GM21381 (cell line): ENCODE results near the gene NEB.
"Not testable (repeated sequence)": the region's sequence is repeated elsewhere in the genome, so short reads cannot be mapped to it uniquely, and the experiment has no call there.

Experiments used
- ATAC-seq: cut with Tn5 transposase; IDR thresholded peaks from one replicate; pipeline ENCODE4 v1.9.1; 2021; ENCODE audit warnings: mild to moderate bottlenecking, moderate library complexity; ENCODE audit not compliant: unreplicated experiment

NEB gene

DNA sequence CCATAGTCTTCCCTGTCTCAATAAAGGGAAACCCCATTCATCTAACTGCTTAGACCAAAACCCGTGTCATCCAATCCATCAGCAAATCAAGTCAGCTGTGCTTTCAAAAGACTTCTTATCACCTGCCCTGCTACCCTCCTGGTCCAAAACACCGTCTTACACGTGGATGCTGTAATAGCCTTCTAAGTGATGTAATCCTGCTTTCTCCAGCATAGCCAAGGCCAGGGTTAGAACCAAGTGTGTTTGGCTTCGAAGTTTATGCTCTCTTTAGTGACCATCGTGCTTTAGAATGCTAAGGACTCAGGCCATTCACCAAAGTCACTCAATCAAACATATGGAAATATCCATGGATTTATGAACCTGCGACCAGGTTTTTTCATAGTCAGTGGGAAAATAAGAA, 25.5 kb downstream of the NEB start:
- ATAC-seq, result no peak

DNA sequence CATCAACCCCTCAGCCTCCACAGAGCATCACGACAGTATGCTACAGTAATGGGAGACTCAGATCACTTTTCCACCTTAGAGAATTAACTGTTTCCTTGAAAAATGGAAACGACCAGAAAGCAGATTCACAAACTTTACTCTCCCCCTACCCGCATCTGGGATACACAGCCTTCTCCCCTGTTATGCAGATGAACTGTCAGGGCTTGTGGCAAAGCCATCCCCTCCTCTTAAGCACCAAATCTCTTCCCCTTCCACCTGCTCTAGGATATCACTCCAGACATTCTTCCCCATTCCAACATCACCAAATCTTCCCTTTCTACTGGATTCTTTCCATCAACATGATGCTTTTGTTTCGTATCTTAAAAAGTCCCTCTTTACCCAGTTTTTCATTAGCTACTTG, 26.4 kb downstream of the NEB start:
- no peak for ATAC-seq

DNA sequence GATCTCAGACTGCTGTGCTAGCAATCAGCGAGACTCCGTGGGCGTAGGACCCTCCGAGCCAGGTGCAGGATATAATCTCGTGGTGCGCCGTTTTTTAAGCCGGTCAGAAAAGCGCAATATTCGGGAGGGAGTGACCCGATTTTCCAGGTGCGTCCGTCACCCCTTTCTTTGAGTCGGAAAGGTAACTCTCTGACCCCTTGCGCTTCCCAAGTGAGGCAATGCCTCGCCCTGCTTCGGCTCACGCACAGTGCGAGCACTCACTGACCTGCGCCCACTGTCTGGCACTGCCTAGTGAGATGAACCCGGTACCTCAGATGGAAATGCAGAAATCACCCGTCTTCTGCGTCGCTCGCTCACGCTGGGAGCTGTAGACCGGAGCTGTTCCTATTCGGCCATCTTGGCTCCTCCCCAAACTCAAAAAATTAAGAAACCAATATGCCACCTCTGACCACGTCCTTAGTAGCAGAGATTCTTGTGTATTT, 29.8 kb downstream of the NEB start:
- not testable (repeated sequence) for ATAC-seq

DNA sequence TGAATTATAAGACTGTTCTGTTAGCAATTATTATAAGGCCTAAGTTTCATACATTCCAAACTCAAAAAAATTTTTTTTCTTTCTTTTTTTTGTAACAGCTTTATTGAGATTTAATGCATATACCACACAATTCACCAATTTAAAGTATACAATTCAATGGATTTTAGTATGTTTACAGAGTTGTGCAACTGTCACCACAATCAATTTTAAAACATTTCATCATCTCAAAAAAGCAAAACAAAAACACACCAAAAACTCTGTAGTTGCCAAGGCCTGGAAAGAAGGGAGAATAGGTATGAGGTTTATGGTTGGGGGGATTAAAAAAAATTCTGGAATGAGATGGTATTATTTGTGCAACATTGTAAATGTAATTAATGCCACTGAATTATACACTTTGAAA, 36.1 kb downstream of the NEB start:
- not testable (repeated sequence) for ATAC-seq

DNA sequence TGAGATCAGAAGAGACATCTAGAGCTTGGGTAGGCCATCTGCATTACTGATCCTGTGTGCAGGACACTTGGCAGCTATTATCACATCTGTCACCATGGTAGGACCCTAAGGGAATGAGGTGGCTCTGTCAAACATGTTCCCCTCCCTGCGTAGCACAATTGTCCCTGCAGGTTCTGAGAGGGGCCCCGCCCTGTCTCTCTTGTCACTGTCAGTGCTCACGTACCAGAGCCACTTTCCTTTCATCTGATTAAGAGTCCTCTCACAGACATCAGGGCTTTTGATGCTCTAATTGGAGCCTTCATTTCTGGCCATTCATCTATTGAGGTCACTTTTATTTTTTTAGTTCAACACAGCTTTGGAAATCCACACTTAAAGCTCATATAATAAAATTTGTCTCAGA, 38.5 kb downstream of the NEB start:
- ATAC-seq, result no peak

DNA sequence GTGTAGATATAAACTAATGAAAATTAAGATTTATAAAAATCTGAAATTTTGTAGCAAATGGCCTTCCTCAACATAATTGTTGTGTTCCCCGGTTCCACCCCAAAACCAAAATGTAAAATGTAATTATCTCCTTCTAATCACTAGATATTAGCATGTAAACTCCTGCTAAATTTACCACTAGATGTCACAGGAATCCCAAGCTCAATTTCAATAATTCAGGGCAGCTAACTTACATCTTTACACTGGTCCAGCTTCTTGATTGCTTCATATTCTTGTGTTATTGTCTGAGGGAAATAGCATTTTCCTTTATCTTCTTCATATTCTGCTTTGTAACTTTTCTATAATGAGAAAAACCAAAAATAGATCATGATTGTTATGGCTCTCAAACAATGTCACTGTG, 42.6 kb downstream of the NEB start:
- ATAC-seq, result no peak

DNA sequence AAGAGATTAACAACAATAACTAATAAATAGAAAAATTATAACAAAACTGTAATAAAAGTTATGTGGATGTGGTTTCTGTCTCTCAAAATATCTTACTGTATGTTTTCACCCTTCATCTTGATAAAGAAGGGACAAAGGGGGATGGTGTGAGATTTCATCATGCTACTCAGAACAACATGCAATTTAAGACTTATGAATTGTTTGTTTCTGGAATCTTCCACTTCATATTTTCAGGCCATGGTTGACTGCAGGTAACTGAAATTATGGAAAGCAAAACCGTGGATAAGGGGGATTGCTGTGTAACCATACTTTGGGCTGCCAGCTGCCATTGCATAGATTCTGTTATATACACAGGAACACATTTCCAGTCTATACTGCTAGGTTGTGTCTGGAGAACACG, 45.6 kb downstream of the NEB start:
- no peak for ATAC-seq

DNA sequence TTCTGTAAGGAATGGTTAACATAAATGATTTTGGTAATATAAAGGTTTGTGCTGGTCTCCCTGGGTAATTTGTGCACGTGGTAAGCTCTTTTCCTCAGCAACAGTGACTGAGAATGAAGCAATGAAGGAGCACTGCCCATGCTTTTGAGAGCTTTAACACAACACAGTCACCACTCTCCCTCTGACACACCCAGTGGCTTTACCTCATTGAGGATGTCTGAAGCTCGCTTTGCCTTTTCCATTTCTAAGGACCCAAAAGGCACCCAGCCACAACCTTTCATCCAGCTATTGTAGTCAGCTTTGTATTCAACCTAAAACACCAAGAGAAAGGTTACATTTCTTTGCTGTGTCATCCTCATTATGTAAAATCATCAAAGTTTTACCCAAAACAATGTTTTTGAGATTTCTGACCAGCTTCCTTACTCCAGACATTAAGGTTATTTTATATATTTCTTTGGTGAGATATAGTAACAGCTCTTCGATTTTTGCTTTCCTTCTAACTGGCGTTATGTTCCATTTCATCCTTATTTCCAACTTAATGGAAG, 51.7 kb downstream of the NEB start:
- ATAC-seq, result no peak

DNA sequence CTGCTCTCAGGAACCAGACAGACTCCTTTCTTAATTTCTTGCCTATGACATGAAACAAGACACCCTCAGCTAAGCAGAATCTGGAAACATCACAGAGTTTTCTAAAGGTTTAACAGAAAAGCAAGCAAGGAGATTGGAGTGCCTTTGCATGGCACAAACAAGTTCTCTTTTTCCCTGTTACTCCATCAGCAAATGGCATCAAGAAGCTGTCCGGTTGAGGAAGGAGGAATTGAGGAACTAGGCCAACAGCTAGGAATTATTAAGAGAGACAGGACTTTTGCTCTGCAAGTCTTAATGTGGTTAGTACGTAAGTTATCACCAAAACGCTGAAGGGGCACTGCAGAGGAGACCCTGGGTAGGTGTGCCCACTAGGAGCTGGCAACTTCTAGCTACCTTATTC, 53.2 kb downstream of the NEB start:
- no peak for ATAC-seq

DNA sequence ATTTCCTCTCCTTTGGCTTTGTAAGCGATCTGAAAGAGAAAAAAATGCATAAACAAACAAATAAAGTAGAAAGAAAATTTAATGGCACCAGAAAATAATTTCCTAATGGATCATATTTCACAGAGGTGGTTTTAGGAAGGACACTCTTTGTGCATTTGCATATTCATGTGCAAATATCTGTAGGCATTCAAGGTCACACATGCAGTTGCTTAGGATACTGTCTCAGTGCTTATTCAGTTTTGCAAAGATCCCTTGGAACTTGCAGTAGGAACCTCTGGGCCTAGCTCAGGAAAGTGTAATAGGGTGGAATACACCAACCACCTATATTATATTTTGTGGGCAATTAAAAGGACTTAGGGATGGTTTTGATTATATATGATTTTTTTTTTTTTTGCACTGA, 54.3 kb downstream of the NEB start:
- ATAC-seq, result no peak

DNA sequence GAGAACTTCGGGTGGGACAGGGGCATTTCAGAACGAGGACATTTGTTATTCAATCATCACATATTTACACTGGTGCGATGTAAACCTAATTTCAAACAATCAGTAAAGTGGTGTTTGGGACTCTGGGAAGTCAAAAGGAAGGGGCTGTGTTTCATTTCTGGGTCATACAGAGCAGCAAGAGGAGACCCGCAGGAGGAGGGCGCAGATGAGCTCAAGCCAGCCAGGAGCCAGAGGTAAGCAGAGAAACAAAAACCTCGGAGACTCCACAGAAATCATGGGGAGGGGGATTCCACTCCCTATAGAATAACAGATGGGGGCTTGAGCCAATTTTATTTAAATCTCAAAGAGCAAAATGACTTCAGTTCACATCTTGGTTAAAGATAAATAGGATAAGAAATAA, 55.4 kb downstream of the NEB start:
- ATAC-seq, result no peak

DNA sequence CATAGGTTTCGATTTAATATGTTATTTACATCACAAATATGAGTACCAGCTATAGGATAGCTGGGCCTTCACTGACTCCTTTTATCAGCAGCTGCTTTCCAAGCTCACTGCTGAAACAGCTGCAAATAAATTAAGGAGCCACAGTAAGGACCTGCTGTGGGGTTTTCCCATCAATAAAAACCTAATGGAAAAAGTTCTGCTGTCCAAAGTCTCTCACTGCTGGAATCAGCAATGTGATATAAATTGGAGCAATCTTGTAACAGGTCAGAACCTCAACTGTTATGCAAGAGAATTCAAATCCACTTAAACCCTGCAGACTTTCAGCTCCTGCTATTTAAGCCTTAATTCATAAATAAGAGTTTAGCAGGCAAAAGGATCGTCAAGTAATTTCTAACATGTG, 61.3 kb downstream of the NEB start:
- no peak for ATAC-seq

DNA sequence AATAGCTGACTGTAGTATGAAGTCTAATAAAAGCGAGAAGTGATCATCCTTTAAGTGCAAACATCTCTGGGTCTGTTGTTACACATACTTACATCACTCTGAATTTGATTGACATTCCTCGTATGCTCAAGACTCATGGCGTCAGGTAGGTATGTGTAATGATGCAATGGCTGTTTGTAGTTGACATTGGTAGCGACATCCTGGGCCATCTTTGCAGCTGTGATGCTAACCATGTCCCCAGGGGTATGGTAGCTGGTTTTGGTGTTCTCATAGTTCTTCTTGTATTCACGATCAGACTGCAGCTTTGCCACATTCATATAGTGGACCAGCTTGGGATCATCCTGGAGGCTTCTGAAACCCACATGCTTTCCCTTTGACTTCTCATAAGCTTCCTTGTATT, 62.0 kb downstream of the NEB start:
- ATAC-seq, result no peak

DNA sequence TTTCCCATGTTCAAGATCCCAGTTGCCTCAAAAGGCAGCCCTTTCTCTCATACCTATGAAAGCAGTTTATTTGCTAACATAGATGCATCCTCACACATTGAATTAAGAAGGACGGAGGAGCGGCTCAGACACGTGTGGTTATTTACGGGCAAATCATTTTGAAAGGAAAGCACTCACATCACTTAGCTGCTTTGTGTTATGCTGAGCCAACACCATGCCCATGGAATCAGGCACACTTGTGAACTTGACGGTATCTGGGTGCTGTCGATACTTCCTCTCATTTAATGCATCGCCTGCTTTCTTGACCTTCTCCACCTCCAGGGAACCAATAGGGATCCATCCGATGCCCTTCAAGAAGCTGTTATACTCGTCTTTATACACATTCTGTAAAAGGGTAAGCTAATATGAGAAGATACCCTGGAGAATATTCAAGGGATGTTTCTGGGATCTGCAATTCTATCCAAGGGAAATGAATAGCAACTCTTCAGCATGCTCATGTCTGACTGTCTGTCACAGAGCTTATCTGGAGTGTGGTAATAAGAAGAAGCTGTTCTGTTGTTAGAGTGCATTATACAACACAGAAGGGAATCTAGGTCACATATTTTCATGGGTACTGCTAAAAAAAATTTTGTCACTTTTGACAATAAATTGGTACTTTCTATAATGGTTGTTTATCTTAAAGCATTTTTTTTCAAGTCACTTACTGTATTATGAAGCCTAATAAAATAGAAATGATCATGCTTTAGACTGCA, 63.3 kb downstream of the NEB start:
- no peak for ATAC-seq

DNA sequence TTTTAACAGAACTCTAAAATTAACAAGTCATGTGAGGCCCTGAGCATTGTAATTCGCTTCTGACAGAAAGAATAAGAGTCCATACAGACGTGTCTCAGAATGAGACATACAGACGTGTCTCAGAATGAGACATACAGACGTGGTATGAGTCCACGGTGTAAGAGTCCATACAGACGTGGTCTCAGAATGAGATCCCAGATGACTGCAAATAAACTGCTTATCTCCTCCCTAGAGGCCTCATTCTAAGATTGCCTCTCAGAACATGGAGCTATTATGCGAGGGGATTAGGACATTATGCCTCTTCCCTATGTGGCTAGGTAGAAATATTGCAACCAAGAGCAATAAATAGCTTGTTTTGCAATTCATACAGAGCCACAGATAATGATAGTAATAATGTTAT, 63.9 kb downstream of the NEB start:
- ATAC-seq, result no peak

DNA sequence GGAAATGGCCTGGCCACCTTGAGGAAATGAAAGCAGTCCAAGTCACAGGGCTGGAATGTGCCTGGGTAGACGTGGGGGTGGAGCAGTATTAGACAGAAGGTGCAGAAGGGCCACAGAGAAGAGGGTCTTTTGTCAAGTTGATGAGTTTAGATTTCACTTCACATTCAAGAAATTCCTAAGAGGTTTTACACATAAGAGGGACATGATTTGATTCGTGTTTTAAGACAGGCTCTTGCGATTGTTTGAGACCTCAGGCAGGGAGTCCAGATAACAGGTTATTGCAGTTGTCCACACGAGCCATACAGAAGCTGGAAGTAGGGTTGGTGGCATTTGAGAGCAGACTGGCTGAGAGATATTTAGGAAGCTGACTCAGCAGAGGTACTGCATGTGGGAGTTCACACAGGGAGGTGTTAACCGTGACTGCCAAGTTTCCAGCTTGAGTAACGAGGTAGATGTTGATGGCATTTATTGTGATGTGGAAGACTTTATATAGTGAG, 64.6 kb downstream of the NEB start:
- no peak for ATAC-seq

DNA sequence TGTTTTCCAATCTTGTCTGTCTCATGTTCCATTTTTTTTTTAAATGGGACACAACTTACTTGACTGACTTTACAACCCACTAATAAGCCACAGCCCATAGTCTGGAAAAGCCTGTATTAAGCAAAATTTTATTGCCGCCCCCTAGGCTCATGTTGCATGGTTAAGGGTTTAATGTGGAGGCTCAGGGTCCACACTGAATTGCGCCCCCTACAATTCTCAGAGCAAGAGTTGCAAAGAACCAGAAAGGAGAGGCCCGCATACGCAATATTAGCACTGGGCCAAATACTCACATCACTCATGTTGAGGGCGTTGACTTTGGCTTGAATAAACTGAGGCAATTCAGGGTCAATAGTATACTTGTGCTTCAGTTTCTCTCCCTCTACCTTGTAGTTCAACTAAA, 65.5 kb downstream of the NEB start:
- no peak for ATAC-seq

DNA sequence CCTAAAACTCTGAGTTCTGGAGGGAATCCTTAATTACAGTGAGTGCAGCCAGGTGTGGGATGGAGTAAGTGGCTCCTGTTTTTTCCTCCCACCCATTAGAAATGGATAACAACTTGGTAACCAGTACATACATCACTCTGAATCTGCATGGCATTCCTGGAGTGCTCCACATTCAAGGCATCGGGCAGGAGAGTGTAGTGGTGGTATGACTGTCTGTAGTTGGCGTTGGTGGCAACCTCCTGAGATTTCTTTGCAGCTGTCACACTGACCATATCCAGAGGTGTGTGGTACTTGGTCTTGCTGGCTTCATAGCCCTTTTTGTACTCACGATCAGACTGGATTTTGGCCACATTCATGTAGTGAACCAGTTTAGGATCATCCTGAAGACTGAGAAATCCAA, 68.3 kb downstream of the NEB start:
- no peak for ATAC-seq

DNA sequence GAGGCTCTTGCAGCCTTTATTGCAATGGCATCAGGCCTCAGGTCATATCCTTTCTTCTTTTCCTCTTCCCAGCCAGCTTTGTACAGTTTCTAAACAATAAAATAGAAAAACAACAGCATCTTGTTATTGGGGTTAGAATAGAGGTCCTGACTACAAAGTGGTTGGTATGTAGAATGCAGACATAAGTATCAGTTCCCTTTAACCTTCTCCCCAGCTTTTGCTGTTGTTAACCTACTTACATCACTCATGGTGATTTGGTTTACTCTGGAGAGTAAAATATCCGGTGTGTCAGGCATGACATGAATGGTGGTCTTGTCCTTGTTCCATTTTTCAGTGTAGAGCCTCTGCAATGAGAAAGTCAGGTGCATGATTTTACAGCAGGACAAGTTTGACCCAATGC, 69.8 kb downstream of the NEB start:
- no peak for ATAC-seq

DNA sequence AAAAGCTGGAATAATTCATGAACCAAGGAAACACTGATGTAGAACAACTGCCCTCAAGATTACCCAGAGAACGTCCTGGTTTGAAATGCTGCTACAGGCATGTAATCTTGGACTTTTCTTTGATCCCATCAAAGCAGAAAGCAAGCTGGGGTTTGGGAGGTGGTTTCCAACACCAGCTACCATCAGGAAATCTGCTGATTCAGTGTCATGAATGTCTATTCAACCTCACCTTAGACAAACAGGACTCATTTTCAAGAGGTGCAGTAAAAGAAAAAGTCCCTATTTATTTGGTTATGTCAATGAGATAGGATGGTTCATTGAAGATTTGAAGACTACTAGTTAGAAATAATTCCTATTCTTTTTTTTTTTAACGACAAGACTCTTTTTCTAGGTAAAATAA, 72.7 kb downstream of the NEB start:
- ATAC-seq, result no peak

DNA sequence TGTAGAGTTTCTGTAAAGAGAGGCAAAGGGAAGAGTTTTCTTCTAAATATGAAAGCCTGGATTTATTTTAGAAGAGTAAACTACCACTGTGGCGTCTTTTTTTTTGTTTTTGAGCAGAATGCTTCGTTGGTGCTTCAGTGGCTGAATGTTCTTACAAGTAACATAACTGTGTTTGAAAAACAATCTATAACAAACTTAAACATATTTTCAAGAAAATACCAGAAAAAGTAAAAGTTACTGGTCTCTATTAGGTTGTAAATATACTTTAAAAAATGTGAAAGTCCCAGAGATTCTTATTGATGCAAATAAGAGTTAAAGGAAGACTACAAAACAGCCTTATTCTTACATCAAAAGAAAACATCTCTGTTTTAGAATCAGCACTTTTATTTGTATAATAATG, 76.2 kb downstream of the NEB start:
- ATAC-seq, result no peak

DNA sequence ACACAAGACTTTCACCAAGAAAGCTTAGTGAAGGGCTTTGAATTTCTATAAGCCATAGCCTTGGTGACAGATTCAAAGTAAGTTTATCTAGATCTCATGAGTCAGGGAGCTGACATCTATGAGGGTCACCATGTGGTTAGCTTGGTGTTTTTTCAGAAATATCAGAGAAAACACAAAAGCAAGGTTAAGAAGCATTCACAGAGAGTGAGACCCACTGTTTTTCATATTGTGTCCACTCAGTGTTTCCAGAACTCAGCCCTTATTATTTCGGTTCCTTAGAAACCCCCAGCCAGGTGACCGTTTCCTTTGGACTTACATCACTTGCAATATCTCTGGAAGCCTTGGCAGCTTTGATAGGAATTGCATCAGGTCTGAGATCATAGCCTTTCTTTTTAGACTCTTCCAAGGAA, 76.6 kb downstream of the NEB start:
- ATAC-seq, result no peak
